ENCODE data around the gene USP28. TPM values are rescaled to one million over a fixed set of nuclear protein-coding genes. Genes with fewer than 3 reads are reported as not detected.
"Not testable (repeated sequence)": the region's sequence is repeated elsewhere in the genome, so short reads cannot be mapped to it uniquely, and the experiment has no call there.

The USP28 gene
- total RNA-seq, 8 experiments from 2014 or later: 10.4 to 41.6 (median 18.0) TPM

DNA sequence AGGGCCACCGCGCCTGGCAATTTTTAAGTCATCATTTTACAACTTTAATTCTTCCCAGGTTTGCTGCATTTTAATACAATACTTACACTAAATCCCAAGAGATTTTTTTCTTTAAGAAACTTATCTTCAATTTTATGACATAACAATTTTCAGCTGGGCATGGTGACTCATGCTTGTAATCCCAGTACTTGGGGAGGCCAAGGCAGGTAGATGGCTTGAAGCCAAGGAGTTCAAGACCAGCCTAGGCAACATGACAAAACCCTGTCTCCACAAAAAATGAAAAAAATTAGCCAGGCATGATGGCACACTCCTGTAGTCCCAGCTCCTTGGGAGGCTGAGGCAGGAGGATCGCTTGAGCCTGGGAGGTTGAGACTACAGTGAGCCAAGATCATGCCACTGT lies 56.9 kb downstream of the USP28 start:
- 80 to 100% (median 100%) methylated on average over 1 to 3 of the region's 3 CpGs; no CpG with 5 or more reads in 2 of the 10 experiments for WGBS, 10 experiments
- ATAC-seq (replicated peaks in 6 of 8): no peak
- H3K4me3 ChIP-seq: no peak overlapping the region
- no peak overlapping the region for H3K27ac ChIP-seq
- in situ Hi-C loops (cut with MboI; ENCODE audit: low pct_unique_long_range_greater_than_20kb in 2 of 9, low sequenced_read_pairs in 9 of 9, unreplicated experiment in 9 of 9): no loop called here
- peaks cover 5% of the 10 kb centered on the region in 2 donors for H3K4me1 ChIP-seq (replicated peaks in 1 of 2)

DNA sequence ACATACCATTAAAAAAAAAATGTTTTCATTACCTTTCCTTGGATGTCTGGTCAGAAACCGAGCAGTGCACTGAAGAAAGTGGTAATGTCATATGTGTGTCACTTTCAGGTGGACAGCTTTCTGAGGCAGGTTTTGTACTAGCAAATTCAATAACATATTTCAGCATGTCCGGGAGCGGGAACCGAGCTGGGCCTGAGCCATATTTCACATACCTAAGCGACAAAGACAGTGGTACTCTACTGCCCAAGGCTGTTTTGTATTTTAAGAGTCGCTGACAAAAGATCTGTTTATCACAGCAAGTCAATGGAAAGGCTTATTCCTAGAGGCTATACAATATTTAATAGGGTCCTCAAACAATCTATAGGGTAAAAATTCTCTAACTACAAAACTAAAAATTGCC lies 57.7 kb downstream of the USP28 start:
- in situ Hi-C loops (cut with MboI; ENCODE audit: low pct_unique_long_range_greater_than_20kb in 2 of 9, low sequenced_read_pairs in 9 of 9, unreplicated experiment in 9 of 9): no loop called here
- H3K27ac ChIP-seq: no peak overlapping the region
- ATAC-seq (replicated peaks in 6 of 8): no peak

DNA sequence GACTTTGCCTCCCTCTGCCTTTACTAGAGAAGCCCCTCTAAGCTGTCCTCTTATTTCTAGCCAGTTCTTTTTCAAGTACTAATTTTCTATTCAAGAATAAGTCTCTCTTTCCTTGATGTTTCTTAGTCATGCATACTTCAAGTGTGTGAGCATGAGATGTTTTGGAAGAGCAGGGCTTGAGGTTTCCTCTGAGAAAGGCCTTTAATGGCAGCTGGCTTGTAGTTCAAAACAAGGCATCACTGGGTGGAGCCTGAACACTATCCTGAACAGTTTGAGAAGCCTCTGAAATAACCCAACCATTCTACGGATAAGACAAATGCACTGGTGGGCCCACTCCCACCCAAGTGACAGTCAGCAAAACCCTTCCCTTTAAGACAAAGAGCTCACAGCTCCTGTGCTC lies 58.2 kb downstream of the USP28 start:
- Histone ChIP-seq H3K27ac (no peak overlapping the region), H3K4me3 (no peak overlapping the region), H3K4me1 (replicated peaks in 1 of 2) (peaks cover 5% of the 10 kb centered on the region in 2 donors)
- in situ Hi-C loops (cut with MboI; ENCODE audit: low pct_unique_long_range_greater_than_20kb in 2 of 9, low sequenced_read_pairs in 9 of 9, unreplicated experiment in 9 of 9): no loop called here
- WGBS, 10 experiments: 71 to 100% (median 100%) methylated on average over 1 of the region's 1 CpG; no CpG with 5 or more reads in 6 of the 10 experiments
- no peak for ATAC-seq (replicated peaks in 6 of 8)

More for the DNA sequence above, 57.7 kb downstream of the USP28 start:
- Histone ChIP-seq H3K4me1 (replicated peaks in 1 of 2) (peaks cover 5% of the 10 kb centered on the region in 2 donors), H3K4me3 (no peak overlapping the region)
- 93 to 100% (median 97%) methylated on average over 1 to 6 of the region's 6 CpGs; no CpG with 5 or more reads in 3 of the 10 experiments for WGBS, 10 experiments

DNA sequence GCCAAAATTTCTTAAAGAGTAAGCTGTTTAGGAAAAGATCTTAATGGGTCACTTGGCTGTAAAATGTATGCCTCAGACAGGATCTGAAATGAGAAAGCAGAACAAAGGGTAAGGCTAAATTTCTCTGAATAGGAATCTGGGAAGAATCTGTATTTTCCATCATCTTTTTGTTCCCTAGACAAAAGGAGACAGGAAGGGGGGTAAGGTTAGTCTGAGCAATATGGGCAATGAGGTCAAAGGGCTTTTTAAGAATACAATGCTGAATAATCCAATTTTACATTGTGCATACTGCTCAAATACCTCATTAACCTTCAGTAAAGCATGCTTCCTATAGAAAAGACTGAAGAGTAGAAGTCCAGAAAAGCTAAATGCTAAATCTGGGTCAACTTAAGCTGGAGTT lies 61.2 kb downstream of the USP28 start:
- in situ Hi-C loops (cut with MboI; ENCODE audit: low pct_unique_long_range_greater_than_20kb in 2 of 9, low sequenced_read_pairs in 9 of 9, unreplicated experiment in 9 of 9): no loop called here
- peak in 2 of 8 experiments; percentile 16 to 34 for ATAC-seq (replicated peaks in 6 of 8)
- H3K4me1 ChIP-seq (replicated peaks in 1 of 2): peaks cover 5% of the 10 kb centered on the region in 2 donors
- H3K4me3 ChIP-seq: no peak overlapping the region
- H3K27ac ChIP-seq: no peak overlapping the region

DNA sequence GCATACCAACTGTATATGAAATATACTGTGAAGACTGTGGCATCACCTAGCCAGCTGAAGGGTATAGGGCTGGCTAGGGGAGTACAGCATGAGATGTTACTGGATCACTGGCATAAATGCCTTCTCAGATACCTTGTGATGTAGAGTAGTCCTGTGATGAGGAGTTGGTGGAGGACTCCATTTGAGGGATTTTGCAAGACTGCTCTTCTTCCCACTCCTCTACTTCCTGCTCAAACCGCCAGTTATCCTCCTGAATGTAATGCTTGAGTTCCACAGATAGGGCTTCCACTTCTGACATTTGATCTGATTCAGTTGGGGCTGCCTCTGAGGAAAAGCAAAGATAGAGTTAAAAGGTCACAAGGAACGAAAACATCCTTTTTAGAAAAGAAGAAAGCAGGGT lies 66.4 kb downstream of the USP28 start:
- in situ Hi-C loops (cut with MboI; ENCODE audit: low pct_unique_long_range_greater_than_20kb in 2 of 9, low sequenced_read_pairs in 9 of 9, unreplicated experiment in 9 of 9): no loop called here
- ATAC-seq (replicated peaks in 6 of 8): no peak
- 0 to 100% (median 100%) methylated on average over 1 of the region's 2 CpGs; no CpG with 5 or more reads in 3 of the 10 experiments for WGBS, 10 experiments
- H3K4me1 ChIP-seq (replicated peaks in 1 of 2): peaks cover 0 to 4% of the 10 kb centered on the region in 2 donors
- no peak overlapping the region for H3K27ac ChIP-seq
- no peak overlapping the region for H3K4me3 ChIP-seq

DNA sequence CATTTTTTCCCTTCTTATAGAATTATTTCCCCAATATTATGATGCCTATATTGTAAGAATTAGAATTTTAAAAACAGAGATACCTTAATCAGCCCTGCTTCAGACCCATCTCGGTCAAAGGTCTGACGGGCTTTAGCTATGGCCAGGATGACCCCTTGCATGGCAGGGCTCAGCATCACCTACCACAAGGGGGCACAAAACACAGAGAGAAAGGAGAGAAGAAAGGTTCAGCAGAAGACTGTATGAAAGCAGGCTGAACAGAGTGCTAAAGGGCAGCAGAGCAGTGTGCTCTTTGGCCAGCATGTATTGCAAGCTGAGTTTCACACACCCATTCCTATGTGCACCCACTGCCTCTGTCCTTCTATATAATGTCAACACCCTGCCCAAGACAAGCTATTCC lies 69.0 kb downstream of the USP28 start:
- H3K27ac ChIP-seq: no peak overlapping the region
- H3K4me3 ChIP-seq: no peak overlapping the region
- ATAC-seq (replicated peaks in 6 of 8): peak in 3 of 8 experiments; percentile 83 to 85 (median 85)
- 75 to 100% (median 96%) methylated on average over 1 to 2 of the region's 2 CpGs; no CpG with 5 or more reads in 6 of the 10 experiments for WGBS, 10 experiments
- no peaks in the 10 kb centered on the region for H3K4me1 ChIP-seq (replicated peaks in 1 of 2)
- in situ Hi-C loops (cut with MboI; ENCODE audit: low pct_unique_long_range_greater_than_20kb in 2 of 9, low sequenced_read_pairs in 9 of 9, unreplicated experiment in 9 of 9): no loop called here

DNA sequence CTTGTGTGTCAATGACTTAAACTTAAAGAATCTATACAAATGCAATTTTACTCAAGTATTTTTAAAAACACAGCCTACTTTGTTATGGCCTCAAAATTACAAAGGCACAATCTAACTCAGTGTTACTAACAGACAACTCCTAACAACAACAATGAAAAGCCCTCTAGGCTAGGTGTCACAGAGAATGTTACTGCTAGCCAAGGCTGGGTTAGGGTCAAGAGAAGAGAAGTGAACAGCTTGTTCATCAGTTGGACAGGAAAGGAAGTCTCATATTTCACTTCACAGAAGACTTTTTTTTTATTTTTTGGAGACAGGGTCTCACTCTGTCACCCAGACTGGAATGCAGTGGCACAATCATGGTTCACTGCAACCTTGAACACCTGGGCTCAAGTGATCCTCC lies 69.7 kb downstream of the USP28 start:
- no peak overlapping the region for H3K4me3 ChIP-seq
- no peaks in the 10 kb centered on the region for H3K4me1 ChIP-seq (replicated peaks in 1 of 2)
- no peak overlapping the region for H3K27ac ChIP-seq
- no peak for ATAC-seq (replicated peaks in 6 of 8)
- in situ Hi-C loops (cut with MboI; ENCODE audit: low pct_unique_long_range_greater_than_20kb in 2 of 9, low sequenced_read_pairs in 9 of 9, unreplicated experiment in 9 of 9): no loop called here

DNA sequence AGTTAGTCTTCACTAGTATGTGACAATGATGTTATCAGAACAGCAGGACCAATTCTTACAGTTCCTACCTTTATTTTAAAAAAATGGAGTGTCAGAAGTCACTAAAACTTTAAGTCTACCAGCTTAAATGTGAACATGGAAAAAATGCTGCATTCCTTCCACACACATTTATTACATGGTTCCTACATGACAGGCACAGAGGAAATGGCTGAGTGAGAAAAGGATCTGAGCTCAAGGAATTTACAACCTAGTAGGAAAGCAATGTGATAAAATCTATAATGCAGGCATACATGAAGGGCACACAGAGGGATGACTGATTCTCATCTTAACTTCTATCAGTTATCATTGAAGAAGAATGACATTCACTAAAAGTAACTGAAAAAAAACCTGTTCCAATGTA lies 72.8 kb downstream of the USP28 start:
- Histone ChIP-seq H3K4me3 (no peak overlapping the region), H3K4me1 (replicated peaks in 1 of 2) (no peaks in the 10 kb centered on the region), H3K27ac (no peak overlapping the region)
- in situ Hi-C loops (cut with MboI; ENCODE audit: low pct_unique_long_range_greater_than_20kb in 2 of 9, low sequenced_read_pairs in 9 of 9, unreplicated experiment in 9 of 9): no loop called here
- ATAC-seq (replicated peaks in 6 of 8): no peak

DNA sequence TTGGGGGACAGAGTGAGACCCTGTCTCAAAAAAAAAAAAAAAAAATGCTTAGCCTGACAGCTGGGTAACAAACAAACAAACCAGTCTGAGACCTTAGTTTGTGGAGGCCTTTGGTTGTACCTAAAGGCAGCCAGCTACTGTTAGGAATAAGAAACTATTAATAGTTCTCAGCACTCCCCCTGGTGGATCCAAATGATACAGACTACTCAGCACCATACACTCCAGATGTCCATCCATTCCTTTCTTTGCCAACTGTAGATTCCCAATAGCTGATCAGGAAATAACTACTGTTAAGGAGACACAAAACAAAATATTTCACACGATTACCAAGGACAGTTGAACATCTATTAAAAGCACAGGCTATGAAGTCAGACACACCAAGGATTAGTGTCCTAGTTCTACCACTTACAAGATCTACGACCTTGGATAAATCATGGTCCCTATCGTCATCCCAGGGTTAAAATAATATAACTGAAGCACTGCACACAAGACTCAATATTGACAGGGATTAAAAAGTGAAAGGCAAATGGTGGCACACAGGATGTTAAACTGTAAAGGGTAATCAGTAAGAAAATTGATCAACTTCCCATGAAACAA lies 78.6 kb downstream of the USP28 start:
- ATAC-seq (replicated peaks in 6 of 8): peak; percentile 66 to 99 (median 89)
- Histone ChIP-seq H3K4me1 (replicated peaks in 1 of 2) (no peaks in the 10 kb centered on the region), H3K4me3 (no peak overlapping the region), H3K27ac (no peak overlapping the region)
- WGBS, 10 experiments: 0 to 100% (median 71%) methylated on average over 1 to 3 of the region's 3 CpGs; no CpG with 5 or more reads in 3 of the 10 experiments
- in situ Hi-C loops (cut with MboI; ENCODE audit: low pct_unique_long_range_greater_than_20kb in 2 of 9, low sequenced_read_pairs in 9 of 9, unreplicated experiment in 9 of 9): loop anchor here in 2 of 9 experiments (25.0 kb wide), 1 partner anchor 484 kb away; the partner anchor contains the start of gene TTC12 (in 2 of the 2)

DNA sequence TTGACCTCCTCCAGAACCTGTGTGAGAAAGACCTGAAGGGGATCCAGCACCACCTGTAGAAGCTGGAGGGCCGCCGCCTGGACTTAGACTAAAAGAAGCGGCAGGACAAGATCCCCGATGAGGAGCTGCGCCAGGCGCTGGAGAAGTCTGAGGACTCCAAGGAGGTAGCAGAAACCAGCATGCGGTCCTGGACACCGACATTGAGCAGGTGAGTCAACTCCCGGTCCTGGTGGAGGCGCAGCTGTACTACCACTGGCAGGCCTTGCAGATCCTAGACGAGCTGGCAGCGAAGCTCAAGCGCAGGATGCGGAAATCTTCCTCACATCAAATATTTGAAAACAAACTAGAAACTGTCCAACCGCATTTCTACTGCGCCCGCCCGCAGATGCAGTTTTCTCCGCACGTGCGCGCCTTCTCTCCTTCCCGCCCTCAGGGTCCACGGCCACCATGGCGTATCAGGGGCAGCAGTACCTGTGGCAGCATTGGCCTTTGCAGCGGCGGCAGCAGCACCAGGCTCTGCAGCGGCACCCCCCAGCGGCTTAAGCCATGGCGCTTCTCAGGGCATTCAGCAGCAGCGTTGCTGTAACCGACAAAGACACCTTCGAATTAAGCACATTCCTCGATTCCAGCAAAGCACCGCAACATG lies 85.6 kb downstream of the USP28 start:
- Histone ChIP-seq H3K4me1 (replicated peaks in 1 of 2) (no peaks in the 10 kb centered on the region), H3K27ac (no peak overlapping the region), H3K4me3 (no peak overlapping the region)
- no peak for ATAC-seq (replicated peaks in 6 of 8)
- in situ Hi-C loops (cut with MboI; ENCODE audit: low pct_unique_long_range_greater_than_20kb in 2 of 9, low sequenced_read_pairs in 9 of 9, unreplicated experiment in 9 of 9): loop anchor here in 2 of 9 experiments (25.0 kb wide), 1 partner anchor 477 kb away; the partner anchor contains the start of gene TTC12 (in 2 of the 2)
- 60 to 100% (median 82%) methylated on average over 1 to 17 of the region's 35 CpGs; no CpG with 5 or more reads in 5 of the 10 experiments for WGBS, 10 experiments

DNA sequence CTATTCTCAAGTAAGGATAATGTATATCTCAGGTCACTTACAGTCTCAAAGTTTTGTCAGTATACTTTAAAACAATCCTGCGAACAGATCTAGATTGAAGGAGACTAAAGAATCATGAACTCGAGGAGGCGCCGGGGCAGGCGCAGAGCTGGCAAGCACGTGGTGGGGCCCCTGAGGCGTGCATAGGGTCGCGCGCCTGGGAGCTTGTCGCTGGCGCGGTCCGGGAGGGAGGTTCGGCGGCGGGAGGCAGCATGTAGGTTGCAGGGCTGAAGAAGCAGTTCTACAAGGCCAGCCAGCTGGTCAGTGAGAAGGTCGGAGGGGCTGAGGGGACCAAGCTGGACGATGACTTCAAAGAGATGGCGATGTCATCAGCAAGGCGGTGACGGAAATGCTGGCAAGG lies 86.4 kb downstream of the USP28 start:
- in situ Hi-C loops (cut with MboI; ENCODE audit: low pct_unique_long_range_greater_than_20kb in 2 of 9, low sequenced_read_pairs in 9 of 9, unreplicated experiment in 9 of 9): loop anchor here in 2 of 9 experiments (25.0 kb wide), 1 partner anchor 477 kb away; the partner anchor contains the start of gene TTC12 (in 2 of the 2)
- H3K4me3 ChIP-seq; H3K4me1 ChIP-seq (replicated peaks in 1 of 2); H3K27ac ChIP-seq; ATAC-seq (replicated peaks in 6 of 8): not testable (repeated sequence)
- 83 to 91% (median 88%) methylated on average over 1 to 12 of the region's 22 CpGs; no CpG with 5 or more reads in 7 of the 10 experiments for whole genome bisulfite sequencing, 10 experiments

DNA sequence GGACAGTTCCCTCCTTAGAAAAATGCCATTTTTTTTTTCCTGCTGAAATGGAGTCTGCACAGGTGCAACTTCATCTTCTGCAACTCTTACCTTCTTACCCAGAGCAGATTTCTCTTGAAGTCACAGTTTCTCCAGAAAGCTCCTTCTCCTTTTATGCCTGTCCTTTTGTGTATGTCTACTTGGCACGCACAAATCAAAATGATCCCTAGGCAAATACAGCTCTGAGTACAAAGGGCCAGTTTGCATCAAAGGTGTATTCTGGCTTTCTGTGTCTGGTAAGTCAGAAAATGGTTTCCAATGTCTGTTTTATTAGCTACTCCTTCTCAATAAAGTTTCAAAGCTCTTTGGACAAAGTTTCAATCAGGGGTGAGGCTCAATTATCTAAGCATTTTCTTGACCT lies 93.2 kb downstream of the USP28 start:
- WGBS, 10 experiments: 0 to 100% (median 83%) methylated on average over 1 of the region's 1 CpG; no CpG with 5 or more reads in 2 of the 10 experiments
- in situ Hi-C loops (cut with MboI; ENCODE audit: low pct_unique_long_range_greater_than_20kb in 2 of 9, low sequenced_read_pairs in 9 of 9, unreplicated experiment in 9 of 9): loop anchor here in 2 of 9 experiments (25.0 kb wide), 1 partner anchor 470 kb away; the partner anchor contains the start of gene TTC12 (in 2 of the 2)
- ATAC-seq (replicated peaks in 6 of 8): no peak
- Histone ChIP-seq H3K27ac (no peak overlapping the region), H3K4me3 (no peak overlapping the region), H3K4me1 (replicated peaks in 1 of 2) (no peaks in the 10 kb centered on the region)

DNA sequence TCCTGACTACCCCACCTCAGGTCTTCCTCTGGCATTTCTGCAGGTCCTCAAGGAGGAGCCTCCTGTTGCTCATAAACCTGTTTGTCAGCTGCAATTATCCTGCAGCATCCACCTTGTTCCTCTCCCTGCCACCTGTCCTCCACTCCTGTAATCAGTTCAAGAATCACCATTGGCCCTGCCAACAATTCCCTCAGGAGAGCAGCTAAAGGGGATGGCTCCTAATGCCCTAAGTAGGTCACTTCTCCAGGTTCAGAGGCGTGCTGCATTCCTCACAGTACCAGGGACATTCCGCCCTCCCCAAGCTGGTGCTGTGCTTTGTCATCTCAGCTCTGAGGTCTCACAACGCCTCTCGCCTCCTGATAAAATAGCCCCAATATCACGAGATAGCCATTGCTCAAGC lies 93.7 kb downstream of the USP28 start:
- WGBS, 10 experiments: 0 to 83% (median 74%) methylated on average over 1 to 5 of the region's 5 CpGs; no CpG with 5 or more reads in 4 of the 10 experiments

More for the DNA sequence above, 93.7 kb downstream of the USP28 start:
- H3K4me1 ChIP-seq (replicated peaks in 1 of 2): no peaks in the 10 kb centered on the region
- H3K4me3 ChIP-seq: no peak overlapping the region
- no peak for ATAC-seq (replicated peaks in 6 of 8)
- in situ Hi-C loops (cut with MboI; ENCODE audit: low pct_unique_long_range_greater_than_20kb in 2 of 9, low sequenced_read_pairs in 9 of 9, unreplicated experiment in 9 of 9): loop anchor here in 2 of 9 experiments (25.0 kb wide), 1 partner anchor 469 kb away; the partner anchor contains the start of gene TTC12 (in 2 of the 2)
- H3K27ac ChIP-seq: no peak overlapping the region

Data from motor neuron (in vitro differentiated cells).